Nephron progenitor cell (in vitro differentiated cells): Measurements from ENCODE around the gene YWHAG.
"Not testable (repeated sequence)": the region's sequence is repeated elsewhere in the genome, so short reads cannot be mapped to it uniquely, and the experiment has no call there.

Experiments
- DNase-seq: peaks from one replicate; pipeline ENCODE4 v3.0.0; 2021
- H3K27ac Mint-ChIP-seq: 2 replicates; pipeline ENCODE4 v1.8.0; 2021; ENCODE audit warnings: mild to moderate bottlenecking, moderate library complexity, mixed read lengths
- H3K27me3 Mint-ChIP-seq: 2 replicates; pipeline ENCODE4 v1.8.0; 2021; ENCODE audit warnings: mild to moderate bottlenecking, low read depth, mixed read lengths; ENCODE audit not compliant: poor library complexity
- H3K36me3 Mint-ChIP-seq: 2 replicates; pipeline ENCODE4 v1.8.0; 2021; ENCODE audit warnings: low read depth, mixed read lengths
- H3K4me1 Mint-ChIP-seq: 2 replicates; pipeline ENCODE4 v1.8.0; 2021; ENCODE audit warnings: mixed read lengths
- H3K4me3 Mint-ChIP-seq: 2 replicates; pipeline ENCODE4 v1.8.0; 2021; ENCODE audit warnings: mild to moderate bottlenecking, moderate library complexity, mixed read lengths
- H3K9me3 Mint-ChIP-seq: 2 replicates; pipeline ENCODE4 v1.8.0; 2021; ENCODE audit warnings: mild to moderate bottlenecking, moderate library complexity, mixed read lengths
- TF ChIP-seq, protein P1 (sequence below): fragments of 200-600 bp; sonication (generic); IDR thresholded peaks from 2 replicates; pipeline ENCODE4 v1.5.0; 2021; ENCODE audit warnings: antibody characterized with exemption

The YWHAG gene

DNA sequence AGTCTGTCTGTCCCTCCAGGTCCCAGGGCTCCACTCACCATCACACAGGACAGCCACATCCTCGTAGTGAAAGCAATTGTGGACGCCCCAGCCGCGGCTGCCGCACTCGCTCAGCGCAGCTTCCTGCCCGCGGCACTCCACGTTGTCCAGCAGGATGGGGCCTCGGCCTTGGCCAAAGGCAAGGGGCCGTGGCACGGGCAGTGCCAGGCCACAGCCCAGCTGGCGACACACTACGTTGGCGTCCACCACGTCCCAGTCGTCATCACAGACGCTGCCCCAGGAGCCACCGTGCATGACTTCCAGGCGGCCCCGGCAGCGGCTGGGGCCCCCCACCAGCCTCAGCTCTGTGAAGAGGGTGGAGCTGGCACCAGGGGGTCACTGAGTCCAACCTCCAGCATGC is 41.5 kb upstream of the YWHAG start:
- H3K4me1 Mint-ChIP-seq = peaks cover 26% of the 10 kb centered on the region
- DNase-seq = no peak
- TF ChIP-seq, protein P1, sequence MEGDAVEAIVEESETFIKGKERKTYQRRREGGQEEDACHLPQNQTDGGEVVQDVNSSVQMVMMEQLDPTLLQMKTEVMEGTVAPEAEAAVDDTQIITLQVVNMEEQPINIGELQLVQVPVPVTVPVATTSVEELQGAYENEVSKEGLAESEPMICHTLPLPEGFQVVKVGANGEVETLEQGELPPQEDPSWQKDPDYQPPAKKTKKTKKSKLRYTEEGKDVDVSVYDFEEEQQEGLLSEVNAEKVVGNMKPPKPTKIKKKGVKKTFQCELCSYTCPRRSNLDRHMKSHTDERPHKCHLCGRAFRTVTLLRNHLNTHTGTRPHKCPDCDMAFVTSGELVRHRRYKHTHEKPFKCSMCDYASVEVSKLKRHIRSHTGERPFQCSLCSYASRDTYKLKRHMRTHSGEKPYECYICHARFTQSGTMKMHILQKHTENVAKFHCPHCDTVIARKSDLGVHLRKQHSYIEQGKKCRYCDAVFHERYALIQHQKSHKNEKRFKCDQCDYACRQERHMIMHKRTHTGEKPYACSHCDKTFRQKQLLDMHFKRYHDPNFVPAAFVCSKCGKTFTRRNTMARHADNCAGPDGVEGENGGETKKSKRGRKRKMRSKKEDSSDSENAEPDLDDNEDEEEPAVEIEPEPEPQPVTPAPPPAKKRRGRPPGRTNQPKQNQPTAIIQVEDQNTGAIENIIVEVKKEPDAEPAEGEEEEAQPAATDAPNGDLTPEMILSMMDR = no peak
- no peak overlapping the region for H3K27ac Mint-ChIP-seq
- H3K9me3 Mint-ChIP-seq = no peaks in the 10 kb centered on the region
- peaks cover 9% of the 10 kb centered on the region for H3K27me3 Mint-ChIP-seq
- H3K4me3 Mint-ChIP-seq = no peak overlapping the region
- peaks cover 5% of the 10 kb centered on the region for H3K36me3 Mint-ChIP-seq

DNA sequence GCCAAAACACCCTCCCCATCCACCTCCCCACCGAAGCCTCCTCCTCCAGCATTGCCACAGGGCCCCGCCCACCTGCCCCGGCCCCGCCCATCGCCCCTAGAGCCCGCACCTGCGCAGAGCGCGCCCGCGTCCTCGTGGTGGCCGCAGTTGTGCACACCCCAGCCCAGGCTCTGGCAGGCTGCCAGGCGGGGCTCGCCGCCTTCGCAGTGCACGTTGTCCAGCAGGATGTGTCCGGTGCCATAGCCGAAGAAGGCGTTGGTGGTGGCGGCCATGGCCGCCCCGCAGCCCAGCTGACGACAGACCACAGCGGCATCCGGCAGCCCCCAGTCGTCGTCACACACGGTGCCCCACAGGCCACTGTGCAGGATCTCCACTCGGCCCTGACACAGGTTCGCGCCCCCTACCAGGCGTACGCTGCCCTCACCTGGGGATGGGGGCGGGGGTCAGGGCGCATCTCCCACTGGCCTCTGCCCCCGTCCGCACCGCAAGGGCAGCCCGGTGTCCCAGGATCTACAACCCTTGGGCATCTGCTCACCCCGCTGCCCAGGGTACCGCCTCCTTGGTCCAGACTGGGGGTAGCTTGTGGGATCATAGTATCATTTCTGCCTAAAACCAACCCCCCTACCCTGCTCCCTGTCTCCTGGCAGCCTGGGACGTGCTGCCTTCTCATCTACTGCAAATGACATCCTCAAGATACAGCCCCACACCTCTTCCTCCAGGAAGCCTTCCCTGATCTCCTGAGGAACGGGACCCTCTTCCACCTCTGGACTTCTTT is 38.8 kb upstream of the YWHAG start:
- Mint-ChIP-seq H3K27ac (no peak overlapping the region), H3K4me1 (peaks cover 35% of the 10 kb centered on the region), H3K9me3 (no peaks in the 10 kb centered on the region), H3K27me3 (peaks cover 9% of the 10 kb centered on the region), H3K4me3 (no peak overlapping the region), H3K36me3 (no peaks in the 10 kb centered on the region)
- TF ChIP-seq, protein P1 = no peak
- peak; percentile 52 for DNase-seq

DNA sequence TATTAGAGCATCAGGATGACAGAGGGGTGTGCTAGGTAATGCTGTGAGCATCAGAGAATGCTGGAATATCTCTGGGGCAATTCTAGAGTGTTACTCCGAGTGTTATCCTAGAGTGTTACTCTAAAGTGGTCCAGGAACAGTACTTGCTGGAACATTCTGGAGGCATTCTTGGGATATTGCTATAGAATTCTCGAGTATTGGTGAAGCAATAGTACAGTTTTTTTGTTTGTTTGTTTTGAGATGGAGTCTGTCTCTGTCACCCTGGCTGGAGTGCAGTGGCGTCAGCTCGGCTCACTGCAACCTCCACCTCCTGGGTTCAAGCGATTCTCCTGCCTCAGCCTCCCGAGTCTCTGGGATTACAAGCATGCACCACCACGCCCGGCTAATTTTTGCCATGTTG is 38.1 kb upstream of the YWHAG start:
- H3K4me1 Mint-ChIP-seq = peaks cover 35% of the 10 kb centered on the region
- TF ChIP-seq, protein P1 = no peak
- DNase-seq = no peak
- no peaks in the 10 kb centered on the region for H3K36me3 Mint-ChIP-seq
- no peaks in the 10 kb centered on the region for H3K9me3 Mint-ChIP-seq
- H3K27me3 Mint-ChIP-seq = peaks cover 13% of the 10 kb centered on the region
- H3K4me3 Mint-ChIP-seq = no peak overlapping the region
- H3K27ac Mint-ChIP-seq = no peak overlapping the region

DNA sequence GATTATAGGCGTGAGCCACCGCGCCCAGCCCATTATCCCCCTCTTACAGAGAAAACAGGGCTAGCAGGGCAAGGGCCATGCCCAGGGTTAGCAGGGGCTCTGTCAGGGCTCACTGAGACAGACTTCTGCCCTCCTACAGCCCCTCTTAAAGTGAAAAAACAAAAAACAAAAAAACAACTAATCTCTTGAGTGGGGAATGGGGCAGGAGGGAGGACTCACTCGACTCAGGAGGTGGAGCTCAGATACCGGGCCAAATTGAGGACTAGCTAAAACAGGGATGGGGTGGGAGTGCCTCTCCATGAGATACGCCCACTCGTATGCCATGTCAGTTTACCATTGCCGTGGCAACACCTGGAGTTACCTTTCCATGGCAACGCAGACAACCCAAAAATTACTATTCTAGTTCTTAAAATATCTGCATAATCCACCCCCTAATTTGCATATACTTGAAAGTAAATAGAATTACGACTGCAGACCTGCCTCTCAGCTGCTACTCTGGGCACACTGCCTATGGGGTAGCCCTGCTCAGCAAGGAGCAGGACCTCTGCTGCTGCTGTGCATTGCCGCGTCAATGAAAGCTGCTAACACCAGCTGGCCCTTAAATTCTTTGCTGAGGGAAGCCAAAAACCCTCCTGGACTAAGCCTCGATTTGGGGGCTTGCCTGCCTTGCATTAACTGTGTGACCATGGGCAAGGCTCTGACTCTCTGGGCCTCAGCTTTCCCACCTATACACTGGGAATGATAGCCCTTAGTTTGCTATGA is 37.4 kb upstream of the YWHAG start:
- no peaks in the 10 kb centered on the region for H3K36me3 Mint-ChIP-seq
- TF ChIP-seq, protein P1 = no peak
- H3K4me3 Mint-ChIP-seq = no peak overlapping the region
- peaks cover 13% of the 10 kb centered on the region for H3K27me3 Mint-ChIP-seq
- H3K27ac Mint-ChIP-seq = no peak overlapping the region
- no peak for DNase-seq
- no peaks in the 10 kb centered on the region for H3K9me3 Mint-ChIP-seq
- peaks cover 35% of the 10 kb centered on the region for H3K4me1 Mint-ChIP-seq

DNA sequence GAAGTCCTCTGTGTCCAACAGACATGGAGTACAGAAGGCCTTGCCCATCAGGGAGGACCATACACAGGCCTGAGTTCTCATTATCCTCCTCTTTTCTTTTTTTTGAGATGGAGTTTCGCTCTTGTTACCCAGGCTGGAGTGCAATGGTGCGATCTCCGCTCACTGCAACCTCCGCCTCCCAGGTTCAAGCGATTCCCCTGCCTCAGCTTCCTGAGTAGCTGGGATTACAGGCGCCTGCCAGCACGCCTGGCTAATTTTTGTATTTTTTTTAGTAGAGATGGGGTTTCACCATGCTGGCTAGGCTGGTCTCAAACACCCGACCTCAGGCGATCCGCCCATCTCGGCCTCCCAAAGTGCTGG is 36.8 kb upstream of the YWHAG start:
- DNase-seq, H3K36me3 Mint-ChIP-seq, H3K9me3 Mint-ChIP-seq: not testable (repeated sequence)
- Mint-ChIP-seq H3K4me3 (peak overlapping the region; percentile 22), H3K27ac (peak overlapping the region; percentile 21), H3K4me1 (peaks cover 35% of the 10 kb centered on the region), H3K27me3 (peaks cover 10% of the 10 kb centered on the region)

DNA sequence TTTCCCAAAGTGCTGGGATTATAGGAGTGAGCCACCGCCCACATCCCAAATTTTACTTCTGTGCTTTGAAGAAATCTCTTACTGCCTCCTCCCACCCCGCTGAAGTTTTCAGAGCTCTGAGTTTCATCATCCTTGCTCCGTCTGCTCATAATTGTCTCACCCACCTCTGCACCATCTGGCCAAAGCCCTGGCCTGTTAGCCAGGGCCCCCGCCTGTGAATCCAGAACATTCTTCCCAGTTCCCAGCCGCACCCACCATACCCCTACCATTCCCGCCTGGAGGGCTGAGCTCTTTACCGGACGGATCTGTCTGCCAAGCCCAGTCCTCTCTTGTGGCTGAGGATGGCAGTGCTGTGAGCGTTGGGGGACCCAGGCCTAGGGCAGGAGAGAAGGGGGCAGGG is 36.2 kb upstream of the YWHAG start:
- DNase-seq = no peak
- no peaks in the 10 kb centered on the region for H3K9me3 Mint-ChIP-seq
- H3K4me3 Mint-ChIP-seq = peak overlapping the region; percentile 22
- TF ChIP-seq, protein P1 = no peak
- peaks cover 35% of the 10 kb centered on the region for H3K4me1 Mint-ChIP-seq
- H3K36me3 Mint-ChIP-seq = no peaks in the 10 kb centered on the region
- H3K27ac Mint-ChIP-seq = peak overlapping the region; percentile 21
- peaks cover 10% of the 10 kb centered on the region for H3K27me3 Mint-ChIP-seq
